ENCODE results near the gene NXPH1. TPM values are rescaled to one million over a fixed set of nuclear protein-coding genes. Genes with fewer than 3 reads are reported as not detected.

Gene NXPH1
- total and polyA plus RNA-seq, 2 experiments from 2014 or later: 0.45 to 3.0 TPM

DNA sequence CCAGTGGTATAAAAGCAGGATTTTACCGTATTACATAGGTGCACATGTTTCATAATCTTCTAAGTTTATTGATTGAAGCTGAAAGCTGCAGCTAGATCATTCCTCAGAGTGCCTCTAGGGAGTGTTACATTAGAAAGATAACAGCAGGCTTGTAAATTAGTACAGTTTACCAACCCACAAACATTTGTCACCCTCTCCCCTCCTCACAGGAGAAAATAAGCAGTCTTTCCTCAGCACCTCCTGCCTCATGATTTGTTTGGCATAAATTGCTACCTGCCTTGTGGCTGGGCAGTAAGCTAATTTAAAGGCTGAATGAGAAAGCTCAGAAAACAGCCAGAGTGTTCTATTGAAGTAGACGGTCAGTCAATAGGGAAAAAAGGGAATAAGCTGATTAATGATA lies 74.2 kb downstream of the NXPH1 start (continued):
- TF ChIP-seq, protein P1, sequence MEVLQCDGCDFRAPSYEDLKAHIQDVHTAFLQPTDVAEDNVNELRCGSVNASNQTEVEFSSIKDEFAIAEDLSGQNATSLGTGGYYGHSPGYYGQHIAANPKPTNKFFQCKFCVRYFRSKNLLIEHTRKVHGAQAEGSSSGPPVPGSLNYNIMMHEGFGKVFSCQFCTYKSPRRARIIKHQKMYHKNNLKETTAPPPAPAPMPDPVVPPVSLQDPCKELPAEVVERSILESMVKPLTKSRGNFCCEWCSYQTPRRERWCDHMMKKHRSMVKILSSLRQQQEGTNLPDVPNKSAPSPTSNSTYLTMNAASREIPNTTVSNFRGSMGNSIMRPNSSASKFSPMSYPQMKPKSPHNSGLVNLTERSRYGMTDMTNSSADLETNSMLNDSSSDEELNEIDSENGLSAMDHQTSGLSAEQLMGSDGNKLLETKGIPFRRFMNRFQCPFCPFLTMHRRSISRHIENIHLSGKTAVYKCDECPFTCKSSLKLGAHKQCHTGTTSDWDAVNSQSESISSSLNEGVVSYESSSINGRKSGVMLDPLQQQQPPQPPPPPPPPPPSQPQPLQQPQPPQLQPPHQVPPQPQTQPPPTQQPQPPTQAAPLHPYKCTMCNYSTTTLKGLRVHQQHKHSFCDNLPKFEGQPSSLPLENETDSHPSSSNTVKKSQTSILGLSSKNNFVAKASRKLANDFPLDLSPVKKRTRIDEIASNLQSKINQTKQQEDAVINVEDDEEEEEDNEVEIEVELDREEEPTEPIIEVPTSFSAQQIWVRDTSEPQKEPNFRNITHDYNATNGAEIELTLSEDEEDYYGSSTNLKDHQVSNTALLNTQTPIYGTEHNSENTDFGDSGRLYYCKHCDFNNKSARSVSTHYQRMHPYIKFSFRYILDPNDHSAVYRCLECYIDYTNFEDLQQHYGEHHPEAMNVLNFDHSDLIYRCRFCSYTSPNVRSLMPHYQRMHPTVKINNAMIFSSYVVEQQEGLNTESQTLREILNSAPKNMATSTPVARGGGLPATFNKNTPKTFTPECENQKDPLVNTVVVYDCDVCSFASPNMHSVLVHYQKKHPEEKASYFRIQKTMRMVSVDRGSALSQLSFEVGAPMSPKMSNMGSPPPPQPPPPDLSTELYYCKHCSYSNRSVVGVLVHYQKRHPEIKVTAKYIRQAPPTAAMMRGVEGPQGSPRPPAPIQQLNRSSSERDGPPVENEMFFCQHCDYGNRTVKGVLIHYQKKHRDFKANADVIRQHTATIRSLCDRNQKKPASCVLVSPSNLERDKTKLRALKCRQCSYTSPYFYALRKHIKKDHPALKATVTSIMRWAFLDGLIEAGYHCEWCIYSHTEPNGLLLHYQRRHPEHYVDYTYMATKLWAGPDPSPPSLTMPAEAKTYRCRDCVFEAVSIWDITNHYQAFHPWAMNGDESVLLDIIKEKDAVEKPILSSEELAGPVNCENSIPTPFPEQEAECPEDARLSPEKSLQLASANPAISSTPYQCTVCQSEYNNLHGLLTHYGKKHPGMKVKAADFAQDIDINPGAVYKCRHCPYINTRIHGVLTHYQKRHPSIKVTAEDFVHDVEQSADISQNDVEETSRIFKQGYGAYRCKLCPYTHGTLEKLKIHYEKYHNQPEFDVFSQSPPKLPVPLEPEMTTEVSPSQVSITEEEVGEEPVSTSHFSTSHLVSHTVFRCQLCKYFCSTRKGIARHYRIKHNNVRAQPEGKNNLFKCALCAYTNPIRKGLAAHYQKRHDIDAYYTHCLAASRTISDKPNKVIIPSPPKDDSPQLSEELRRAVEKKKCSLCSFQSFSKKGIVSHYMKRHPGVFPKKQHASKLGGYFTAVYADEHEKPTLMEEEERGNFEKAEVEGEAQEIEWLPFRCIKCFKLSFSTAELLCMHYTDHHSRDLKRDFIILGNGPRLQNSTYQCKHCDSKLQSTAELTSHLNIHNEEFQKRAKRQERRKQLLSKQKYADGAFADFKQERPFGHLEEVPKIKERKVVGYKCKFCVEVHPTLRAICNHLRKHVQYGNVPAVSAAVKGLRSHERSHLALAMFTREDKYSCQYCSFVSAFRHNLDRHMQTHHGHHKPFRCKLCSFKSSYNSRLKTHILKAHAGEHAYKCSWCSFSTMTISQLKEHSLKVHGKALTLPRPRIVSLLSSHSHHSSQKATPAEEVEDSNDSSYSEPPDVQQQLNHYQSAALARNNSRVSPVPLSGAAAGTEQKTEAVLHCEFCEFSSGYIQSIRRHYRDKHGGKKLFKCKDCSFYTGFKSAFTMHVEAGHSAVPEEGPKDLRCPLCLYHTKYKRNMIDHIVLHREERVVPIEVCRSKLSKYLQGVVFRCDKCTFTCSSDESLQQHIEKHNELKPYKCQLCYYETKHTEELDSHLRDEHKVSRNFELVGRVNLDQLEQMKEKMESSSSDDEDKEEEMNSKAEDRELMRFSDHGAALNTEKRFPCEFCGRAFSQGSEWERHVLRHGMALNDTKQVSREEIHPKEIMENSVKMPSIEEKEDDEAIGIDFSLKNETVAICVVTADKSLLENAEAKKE (CRISPR knock-in tag; IDR thresholded peaks at IDR 0.05): no peak
- no peak for TF ChIP-seq POLR2AphosphoS5 (IDR thresholded peaks at IDR 0.05; ENCODE audit: low read depth)
- TF ChIP-seq, protein P2, sequence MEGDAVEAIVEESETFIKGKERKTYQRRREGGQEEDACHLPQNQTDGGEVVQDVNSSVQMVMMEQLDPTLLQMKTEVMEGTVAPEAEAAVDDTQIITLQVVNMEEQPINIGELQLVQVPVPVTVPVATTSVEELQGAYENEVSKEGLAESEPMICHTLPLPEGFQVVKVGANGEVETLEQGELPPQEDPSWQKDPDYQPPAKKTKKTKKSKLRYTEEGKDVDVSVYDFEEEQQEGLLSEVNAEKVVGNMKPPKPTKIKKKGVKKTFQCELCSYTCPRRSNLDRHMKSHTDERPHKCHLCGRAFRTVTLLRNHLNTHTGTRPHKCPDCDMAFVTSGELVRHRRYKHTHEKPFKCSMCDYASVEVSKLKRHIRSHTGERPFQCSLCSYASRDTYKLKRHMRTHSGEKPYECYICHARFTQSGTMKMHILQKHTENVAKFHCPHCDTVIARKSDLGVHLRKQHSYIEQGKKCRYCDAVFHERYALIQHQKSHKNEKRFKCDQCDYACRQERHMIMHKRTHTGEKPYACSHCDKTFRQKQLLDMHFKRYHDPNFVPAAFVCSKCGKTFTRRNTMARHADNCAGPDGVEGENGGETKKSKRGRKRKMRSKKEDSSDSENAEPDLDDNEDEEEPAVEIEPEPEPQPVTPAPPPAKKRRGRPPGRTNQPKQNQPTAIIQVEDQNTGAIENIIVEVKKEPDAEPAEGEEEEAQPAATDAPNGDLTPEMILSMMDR (conservative IDR thresholded peaks at IDR 0.05; ENCODE audit: low read depth in 2 of 2): no peak

DNA sequence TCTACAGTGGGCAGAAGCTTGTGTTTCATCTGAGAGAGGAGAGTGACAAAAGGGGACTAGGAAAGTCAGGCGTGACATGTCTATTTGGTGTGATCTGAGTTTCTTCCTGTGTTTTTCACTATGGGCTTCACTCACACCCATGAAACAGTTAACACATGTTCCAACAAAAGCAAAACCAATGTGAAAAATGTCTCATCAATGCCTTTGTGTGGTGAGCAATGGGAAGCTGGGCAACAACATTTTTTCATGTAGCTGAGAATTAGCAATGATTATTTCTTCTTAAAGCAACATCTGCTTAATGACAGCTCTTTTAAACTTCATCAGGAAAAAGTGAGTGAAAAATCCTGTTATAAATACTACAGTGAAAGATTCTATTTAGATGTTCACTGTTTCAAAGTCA lies 76.2 kb downstream of the NXPH1 start:
- Mint-ChIP-seq H3K4me1 (peaks cover 5% of the 10 kb centered on the region; the same call in 2 of the 3 replicates), H3K4me3 (no peak overlapping the region), H3K36me3 (ENCODE audit: low read depth) (no peaks in the 10 kb centered on the region), H3K9me3 (no peaks in the 10 kb centered on the region), H3K27ac (no peak overlapping the region), H3K27me3 (ENCODE audit: insufficient read depth, low read depth, poor library complexity) (no peaks in the 10 kb centered on the region)
- H3K27ac ChIP-seq (ENCODE audit: low read depth): no peak overlapping the region
- H3K27me3 ChIP-seq (ENCODE audit: insufficient read depth): no peaks in the 10 kb centered on the region
- no peaks in the 10 kb centered on the region for H3K4me1 ChIP-seq (ENCODE audit: insufficient read depth)
- no peaks in the 10 kb centered on the region for H3K36me3 ChIP-seq (ENCODE audit: insufficient read depth)
- ATAC-seq: no peak
- H3K4me3 ChIP-seq: no peak overlapping the region
- no peaks in the 10 kb centered on the region for H3F3A ChIP-seq (replicated peaks; ENCODE audit: low read depth)
- H3K79me2 ChIP-seq (replicated peaks; ENCODE audit: insufficient read depth): no peaks in the 10 kb centered on the region
- no peak for DNase-seq (ENCODE audit: low spot score)
- no peak overlapping the region for H3K4me2 ChIP-seq
- H2AFZ ChIP-seq: peak overlapping the region; percentile 4; the same call in 1 of the 2 replicates
- no peaks in the 10 kb centered on the region for H4K20me1 ChIP-seq (replicated peaks; ENCODE audit: insufficient read depth)
- no peaks in the 10 kb centered on the region for H3K9me2 ChIP-seq (ENCODE audit: insufficient read depth)
- TF ChIP-seq, protein P2 (conservative IDR thresholded peaks at IDR 0.05; ENCODE audit: low read depth in 2 of 2): no peak
- TF ChIP-seq, protein P3, sequence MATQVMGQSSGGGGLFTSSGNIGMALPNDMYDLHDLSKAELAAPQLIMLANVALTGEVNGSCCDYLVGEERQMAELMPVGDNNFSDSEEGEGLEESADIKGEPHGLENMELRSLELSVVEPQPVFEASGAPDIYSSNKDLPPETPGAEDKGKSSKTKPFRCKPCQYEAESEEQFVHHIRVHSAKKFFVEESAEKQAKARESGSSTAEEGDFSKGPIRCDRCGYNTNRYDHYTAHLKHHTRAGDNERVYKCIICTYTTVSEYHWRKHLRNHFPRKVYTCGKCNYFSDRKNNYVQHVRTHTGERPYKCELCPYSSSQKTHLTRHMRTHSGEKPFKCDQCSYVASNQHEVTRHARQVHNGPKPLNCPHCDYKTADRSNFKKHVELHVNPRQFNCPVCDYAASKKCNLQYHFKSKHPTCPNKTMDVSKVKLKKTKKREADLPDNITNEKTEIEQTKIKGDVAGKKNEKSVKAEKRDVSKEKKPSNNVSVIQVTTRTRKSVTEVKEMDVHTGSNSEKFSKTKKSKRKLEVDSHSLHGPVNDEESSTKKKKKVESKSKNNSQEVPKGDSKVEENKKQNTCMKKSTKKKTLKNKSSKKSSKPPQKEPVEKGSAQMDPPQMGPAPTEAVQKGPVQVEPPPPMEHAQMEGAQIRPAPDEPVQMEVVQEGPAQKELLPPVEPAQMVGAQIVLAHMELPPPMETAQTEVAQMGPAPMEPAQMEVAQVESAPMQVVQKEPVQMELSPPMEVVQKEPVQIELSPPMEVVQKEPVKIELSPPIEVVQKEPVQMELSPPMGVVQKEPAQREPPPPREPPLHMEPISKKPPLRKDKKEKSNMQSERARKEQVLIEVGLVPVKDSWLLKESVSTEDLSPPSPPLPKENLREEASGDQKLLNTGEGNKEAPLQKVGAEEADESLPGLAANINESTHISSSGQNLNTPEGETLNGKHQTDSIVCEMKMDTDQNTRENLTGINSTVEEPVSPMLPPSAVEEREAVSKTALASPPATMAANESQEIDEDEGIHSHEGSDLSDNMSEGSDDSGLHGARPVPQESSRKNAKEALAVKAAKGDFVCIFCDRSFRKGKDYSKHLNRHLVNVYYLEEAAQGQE (IDR thresholded peaks at IDR 0.05; ENCODE audit: unreplicated experiment): no peak
- TF ChIP-seq STAT1 (IDR thresholded peaks at IDR 0.05; ENCODE audit: unreplicated experiment) (no peak), JUNB (IDR thresholded peaks at IDR 0.05; ENCODE audit: unreplicated experiment) (no peak), EZH2phosphoT487 (IDR thresholded peaks at IDR 0.05; ENCODE audit: unreplicated experiment) (no peak), ZNF114 (CRISPR knock-in tag; IDR thresholded peaks at IDR 0.05) (no peak), NANOG (IDR thresholded peaks at IDR 0.05; ENCODE audit: borderline replicate concordance) (no peak), EZH2 (IDR thresholded peaks at IDR 0.05; ENCODE audit: low read depth, unreplicated experiment) (no peak)
- TF ChIP-seq, protein P4, sequence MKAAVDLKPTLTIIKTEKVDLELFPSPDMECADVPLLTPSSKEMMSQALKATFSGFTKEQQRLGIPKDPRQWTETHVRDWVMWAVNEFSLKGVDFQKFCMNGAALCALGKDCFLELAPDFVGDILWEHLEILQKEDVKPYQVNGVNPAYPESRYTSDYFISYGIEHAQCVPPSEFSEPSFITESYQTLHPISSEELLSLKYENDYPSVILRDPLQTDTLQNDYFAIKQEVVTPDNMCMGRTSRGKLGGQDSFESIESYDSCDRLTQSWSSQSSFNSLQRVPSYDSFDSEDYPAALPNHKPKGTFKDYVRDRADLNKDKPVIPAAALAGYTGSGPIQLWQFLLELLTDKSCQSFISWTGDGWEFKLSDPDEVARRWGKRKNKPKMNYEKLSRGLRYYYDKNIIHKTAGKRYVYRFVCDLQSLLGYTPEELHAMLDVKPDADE (IDR thresholded peaks at IDR 0.05): no peak
